Ramos (cell line): ENCODE data around the gene SUPT6H.
"Not testable (repeated sequence)": the region's sequence is repeated elsewhere in the genome, so short reads cannot be mapped to it uniquely, and the experiment has no call there.

Experiments
- in situ Hi-C: fragments of 300-500 bp; cut with MboI; formaldehyde crosslinking; loops from one replicate; pipeline ENCODE4 v1.14.3; 2022; ENCODE audit warnings: low sequenced_read_pairs; ENCODE audit not compliant: unreplicated experiment

Gene SUPT6H

GRCh38 chr17:28716740-28717577 lies 55.0 kb downstream of the SUPT6H start:
- in situ Hi-C loops, result no loop called here

GRCh38 chr17:28717578-28718332 lies 55.8 kb downstream of the SUPT6H start, which contains the start of gene RAB34:
TSS of gene RAB34 (minus strand) at chr17:28717868. CDS start at chr17:28717266, 602 bp downstream.
- in situ Hi-C loops, result no loop called here

GRCh38 chr17:28718333-28719020 lies 56.5 kb downstream of the SUPT6H start:
- in situ Hi-C loops, result no loop called here

- in situ Hi-C loops, result no loop called here
These were observed 57.0 kb downstream of the SUPT6H start for GRCh38 chr17:28719021-28719433.

- in situ Hi-C loops, result no loop called here
These were observed 58.4 kb downstream of the SUPT6H start for GRCh38 chr17:28720247-28720996.

GRCh38 chr17:28720997-28721329 lies 59.0 kb downstream of the SUPT6H start:
- in situ Hi-C loops, result not testable (repeated sequence)

- in situ Hi-C loops, result no loop called here
These were observed 60.6 kb downstream of the SUPT6H start for GRCh38 chr17:28722417-28723158.

- in situ Hi-C loops, result no loop called here
These were observed 61.3 kb downstream of the SUPT6H start for GRCh38 chr17:28723159-28723835.

GRCh38 chr17:28723836-28724499 lies 62.0 kb downstream of the SUPT6H start:
- in situ Hi-C loops, result not testable (repeated sequence)

GRCh38 chr17:28724500-28725165 lies 62.6 kb downstream of the SUPT6H start:
- in situ Hi-C loops, result loop anchor here (25.0 kb wide), 2 partner anchors 838 to 988 kb away; partner anchors contain the start of genes ABHD15 and TP53I13

GRCh38 chr17:28725166-28725659 lies 63.2 kb downstream of the SUPT6H start:
- in situ Hi-C loops, result loop anchor here (25.0 kb wide), 2 partner anchors 837 to 987 kb away; partner anchors contain the start of genes ABHD15 and TP53I13

GRCh38 chr17:28725660-28726225 lies 63.7 kb downstream of the SUPT6H start:
- in situ Hi-C loops, result loop anchor here (25.0 kb wide), 2 partner anchors 837 to 987 kb away; partner anchors contain the start of genes ABHD15 and TP53I13

GRCh38 chr17:28726226-28726626 lies 64.2 kb downstream of the SUPT6H start, which contains the start of gene TLCD1:
TSS of gene TLCD1 (minus strand) at chr17:28726233. CDS start at chr17:28726097, 136 bp downstream.
- in situ Hi-C loops, result loop anchor here (25.0 kb wide), 2 partner anchors 836 to 986 kb away; partner anchors contain the start of genes ABHD15 and TP53I13

- in situ Hi-C loops, result loop anchor here (25.0 kb wide), 2 partner anchors 835 to 985 kb away; partner anchors contain the start of genes ABHD15 and TP53I13
These were observed 64.9 kb downstream of the SUPT6H start for GRCh38 chr17:28726627-28727491.

- in situ Hi-C loops, result loop anchor here (25.0 kb wide), 2 partner anchors 834 to 984 kb away; partner anchors contain the start of genes ABHD15 and TP53I13
These were observed 66.6 kb downstream of the SUPT6H start, which contains the start of gene NEK8 for GRCh38 chr17:28728364-28729200. TSS of gene NEK8 (plus strand) at chr17:28728788. CDS start at chr17:28728814, 26 bp downstream.
